IMR-90 (cell line): Measurements from ENCODE around the gene RARRES1. TPM values are rescaled to one million over a fixed set of nuclear protein-coding genes. Genes with fewer than 3 reads are reported as not detected.

Experiments used
- ATAC-seq: fragments of 200-7000 bp; cut with Tn5 transposase; 2 replicates; pipeline ENCODE4 v1.9.1; 2020; ENCODE audit warnings: low read depth, mild to moderate bottlenecking, moderate library complexity
- BruUV-seq: library from RNA; stranded (reverse); fragments of 400-500 nt; replicated peaks from 2 replicates; lab custom pipeline; 2021; lab: Mats Ljungman, UMichigan
- CTCF ChIA-PET: fragments of 300-600 bp; formaldehyde crosslinking; extraction: SDS; loops from one replicate; lab custom pipeline; 2021; ENCODE audit warnings: antibody characterized with exemption; lab: Yijun Ruan, JAX
- POLR2A ChIA-PET: fragments of 300-600 bp; sonication (Branson Sonifier 250); formaldehyde crosslinking; loops from one replicate; lab custom pipeline; 2022; ENCODE audit warnings: antibody characterized with exemption; ENCODE audit not compliant: unreplicated experiment; lab: Charles Lee
- DNase-seq: peaks from one replicate; pipeline ENCODE4 v3.0.0; 2013
- H2AFZ ChIP-seq: replicated peaks from 2 replicates; pipeline ENCODE3; 2013; ENCODE audit warnings: low read length, mild to moderate bottlenecking; ENCODE audit not compliant: poor library complexity
- H2AK5ac ChIP-seq: 2 replicates; pipeline ENCODE4 v1.6.1; 2013; ENCODE audit warnings: low read depth, low read length, inconsistent platforms
- H2AK9ac ChIP-seq: replicated peaks from 2 replicates; pipeline ENCODE3; 2013; ENCODE audit warnings: mild to moderate bottlenecking, low read depth, low read length, moderate library complexity; ENCODE audit not compliant: poor library complexity
- H2BK120ac ChIP-seq: 2 replicates; pipeline ENCODE4 v1.6.1; 2013; ENCODE audit warnings: low read depth, low read length, inconsistent platforms
- H2BK15ac ChIP-seq: 3 replicates; pipeline ENCODE4 v1.6.1; 2013; ENCODE audit warnings: low read depth, low read length, inconsistent platforms
- H2BK20ac ChIP-seq: 2 replicates; pipeline ENCODE4 v1.6.1; 2013; ENCODE audit warnings: low read depth, mild to moderate bottlenecking, inconsistent platforms, low read length, moderate library complexity
- H2BK5ac ChIP-seq: 2 replicates; pipeline ENCODE4 v1.6.1; 2013; ENCODE audit warnings: mild to moderate bottlenecking, low read depth, low read length, inconsistent platforms; ENCODE audit not compliant: poor library complexity, severe bottlenecking
- H3K14ac ChIP-seq: replicated peaks from 2 replicates; pipeline ENCODE4 v1.6.1; 2013; ENCODE audit warnings: low read depth, low read length, inconsistent platforms
- H3K18ac ChIP-seq: 2 replicates; pipeline ENCODE4 v1.6.1; 2013; ENCODE audit warnings: low read depth, low read length, control low read depth
- H3K23ac ChIP-seq: 2 replicates; pipeline ENCODE4 v1.6.1; 2013; ENCODE audit warnings: low read depth, low read length, inconsistent platforms
- H3K27ac ChIP-seq: 2 replicates; pipeline ENCODE4 v1.5.1; 2013; ENCODE audit warnings: mild to moderate bottlenecking, control low read depth, low read length; ENCODE audit not compliant: insufficient read depth
- H3K27me3 ChIP-seq: 2 replicates; pipeline ENCODE4 v1.6.1; 2013; ENCODE audit warnings: low read length; ENCODE audit not compliant: control insufficient read depth, insufficient read depth
- H3K36me3 ChIP-seq: 2 replicates; pipeline ENCODE4 v1.6.1; 2013; ENCODE audit warnings: low read length, mixed read lengths; ENCODE audit not compliant: control insufficient read depth, insufficient read depth
- H3K4ac ChIP-seq: 2 replicates; pipeline ENCODE4 v1.6.1; 2013; ENCODE audit warnings: low read depth, low read length, inconsistent platforms
- H3K4me1 ChIP-seq: 2 replicates; pipeline ENCODE4 v1.6.1; 2013; ENCODE audit warnings: low read length, mixed read lengths; ENCODE audit not compliant: control insufficient read depth, insufficient read depth
- H3K4me2 ChIP-seq: 2 replicates; pipeline ENCODE4 v1.6.1; 2013; ENCODE audit warnings: low read depth, mild to moderate bottlenecking, control low read depth, low read length, moderate library complexity
- H3K4me3 ChIP-seq: 2 replicates; pipeline ENCODE4 v1.5.1; 2013; ENCODE audit warnings: low read depth, mild to moderate bottlenecking, control low read depth, low read length, moderate library complexity; ENCODE audit not compliant: insufficient read depth
- H3K56ac ChIP-seq: 2 replicates; pipeline ENCODE4 v1.6.1; 2013; ENCODE audit warnings: low read length, inconsistent platforms; ENCODE audit not compliant: insufficient read depth; ENCODE audit errors: extremely low read depth
- H3K79me1 ChIP-seq, 2 experiments: 2 replicates each; pipeline ENCODE4 v1.6.1; 2013; ENCODE audit warnings: low read length in 2 of 2, inconsistent platforms in 1 of 2, low read depth in 1 of 2
- H3K9ac ChIP-seq: 2 replicates; pipeline ENCODE4 v1.6.1; 2013; ENCODE audit warnings: low read depth, low read length, control low read depth
- H3K9me1 ChIP-seq: 2 replicates; pipeline ENCODE4 v1.6.1; 2013; ENCODE audit warnings: low read length, inconsistent platforms; ENCODE audit not compliant: insufficient read depth
- H3K9me3 ChIP-seq: 2 replicates; pipeline ENCODE4 v1.6.1; 2013; ENCODE audit warnings: low read length; ENCODE audit not compliant: control insufficient read depth, insufficient read depth
- H4K20me1 ChIP-seq: 2 replicates; pipeline ENCODE4 v1.6.1; 2013; ENCODE audit warnings: low read length, inconsistent platforms; ENCODE audit not compliant: insufficient read depth
- H4K5ac ChIP-seq: 2 replicates; pipeline ENCODE4 v1.6.1; 2013; ENCODE audit warnings: mild to moderate bottlenecking, low read depth, low read length, control low read depth
- H4K8ac ChIP-seq, 2 experiments: 2 replicates each; pipeline ENCODE4 v1.6.1; 2013; ENCODE audit warnings: low read depth in 2 of 2, low read length in 2 of 2, control low read depth in 1 of 2, inconsistent platforms in 1 of 2
- H4K91ac ChIP-seq: 2 replicates; pipeline ENCODE4 v1.6.1; 2013; ENCODE audit warnings: low read depth, low read length, inconsistent platforms; ENCODE audit not compliant: insufficient read depth
- CEBPB ChIP-seq: IDR thresholded peaks from 2 replicates; pipeline ENCODE4 v1.6.1; 2012; ENCODE audit warnings: low read depth, low read length, improper control_type of control experiment
- FOS ChIP-seq: fragments of 150-350 bp; IDR thresholded peaks from 2 replicates; pipeline ENCODE4 v1.6.1; 2016; ENCODE audit warnings: low read depth, low read length
- WGBS, 2 experiments: methylation state at CpG; one replicate each; pipeline versions ENCODE4 v1.1.5 to v1.1.7; 2013; ENCODE audit warnings: missing lambda C conversion rate in 2 of 2; ENCODE audit not compliant: insufficient read length in 1 of 2; ENCODE audit errors: extremely low coverage in 2 of 2; 5-methylcytosine and 5-hydroxymethylcytosine counted together
- dilution Hi-C: fragments of 300-500 bp; cut with HindIII; formaldehyde crosslinking; loops from one replicate; pipeline ENCODE4 v1.14.3; 2018; ENCODE audit warnings: low sequenced_read_pairs; ENCODE audit not compliant: unreplicated experiment
- in situ Hi-C: fragments of 300-500 bp; cut with MboI; formaldehyde crosslinking; loops from 3 replicates; pipeline ENCODE4 v1.14.3; 2019; ENCODE audit warnings: low sequenced_read_pairs, inconsistent platforms, mixed read lengths
- intact Hi-C: fragments of 100-400 bp; cut with micrococcal nuclease; formaldehyde crosslinking; loops from 2 replicates; pipeline ENCODE4 v1.10.0; 2022
- polyA plus RNA-seq, 3 experiments: library from polyadenylated mRNA; depleted of rRNA; stranded (reverse); fragments of >200 nt; gene quantifications; 2 replicates each; pipeline ENCODE4 v1.2.3, GENCODE V29; 2012; ENCODE audit warnings: low replicate concordance in 1 of 3
- total RNA-seq: library from RNA; depleted of rRNA; stranded (reverse); fragments of >200 nt; gene quantifications from 2 replicates; pipeline ENCODE4 v1.2.3, GENCODE V29; 2012

The RARRES1 gene
- total and polyA plus RNA-seq, 2 of the 4 experiments (the other 2 are of a cell fraction) = 0.90 to 3.0 TPM

DNA sequence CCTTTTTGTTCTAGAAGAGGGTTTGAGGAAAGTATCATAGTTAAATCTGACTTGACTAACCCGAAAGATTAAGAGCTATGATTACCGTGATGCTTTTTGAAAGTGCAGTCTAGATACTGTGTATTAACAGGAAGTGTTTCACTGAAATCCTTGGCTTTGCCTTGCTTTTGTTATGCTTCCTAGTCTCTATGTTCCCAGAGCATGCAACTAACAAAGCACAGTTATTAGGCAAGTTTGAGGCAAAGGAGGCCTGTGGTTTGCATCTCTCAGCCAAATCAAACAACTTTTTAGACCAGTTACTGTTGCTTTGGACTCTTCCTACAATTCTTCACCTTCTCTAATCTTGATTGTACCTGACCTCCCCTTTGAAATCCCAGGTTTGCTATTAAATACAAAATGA, 63.8 kb downstream of the RARRES1 start:
- no peak overlapping the region for H3K56ac ChIP-seq
- H4K5ac ChIP-seq = no peak overlapping the region
- CTCF ChIA-PET = interaction anchor here (0.7 kb wide), 1 partner anchor 59 kb away, joined by 3 read pairs; no protein-coding TSS in a partner anchor
- no peak overlapping the region for H2BK120ac ChIP-seq
- H4K8ac ChIP-seq = no peak overlapping the region
- H3K18ac ChIP-seq = no peak overlapping the region
- no peaks in the 10 kb centered on the region for H3K9me3 ChIP-seq
- H3K14ac ChIP-seq = no peak overlapping the region
- no peak overlapping the region for H2BK20ac ChIP-seq
- TF ChIP-seq FOS = no peak
- TF ChIP-seq CEBPB = peak; percentile 62
- peak overlapping the region; percentile 28; the same call in 1 of the 2 replicates for H3K23ac ChIP-seq
- no peak overlapping the region for H2AK5ac ChIP-seq
- in situ Hi-C loops = no loop called here
- no peak overlapping the region for H3K4me3 ChIP-seq
- no peak overlapping the region for H2BK15ac ChIP-seq
- peaks cover 2% of the 10 kb centered on the region; the same call in 1 of the 2 replicates for H3K9me1 ChIP-seq
- H3K27ac ChIP-seq = no peak overlapping the region; the same call in 1 of the 2 replicates
- no TSS peak for BruUV-seq
- H3K4me2 ChIP-seq = peak overlapping the region; percentile 0; the same call in 1 of the 2 replicates
- H2AFZ ChIP-seq = no peak overlapping the region
- intact Hi-C loops = loop anchor here (10.0 kb wide), 1 partner anchor 586 kb away; no protein-coding TSS in a partner anchor
- no peak overlapping the region for H3K9ac ChIP-seq
- peaks cover 12 to 25% of the 10 kb centered on the region in 2 experiments for H3K79me1 ChIP-seq
- peaks cover 2% of the 10 kb centered on the region; the same call in 1 of the 2 replicates for H3K4me1 ChIP-seq
- dilution Hi-C loops = no loop called here
- no peak overlapping the region for H3K4ac ChIP-seq
- H2AK9ac ChIP-seq = no peak overlapping the region
- POLR2A ChIA-PET = no interaction called here
- WGBS, 2 experiments = no CpG with 5 or more reads among the region's 2 CpGs
- DNase-seq (peak; percentile 69), ATAC-seq (no peak)
- no peaks in the 10 kb centered on the region for H4K20me1 ChIP-seq
- no peak overlapping the region for H2BK5ac ChIP-seq
- no peaks in the 10 kb centered on the region for H3K27me3 ChIP-seq
- H4K91ac ChIP-seq = no peak overlapping the region
- peaks cover 16% of the 10 kb centered on the region for H3K36me3 ChIP-seq
